GM12878 (cell line): ENCODE measurements around the gene KIRREL1. TPM values are rescaled to one million over a fixed set of nuclear protein-coding genes. Genes with fewer than 3 reads are reported as not detected.

ENCODE experiments used
- ATAC-seq: fragments of 200-7000 bp; cut with Tn5 transposase; 3 replicates; pipeline ENCODE4 v1.9.1; 2020; ENCODE audit warnings: mild to moderate bottlenecking, moderate library complexity
- BruUV-seq: library from RNA; stranded (reverse); fragments of 400-500 nt; replicated peaks from 2 replicates; lab custom pipeline; 2021; lab: Mats Ljungman, UMichigan
- CTCF ChIA-PET: fragments of 300-600 bp; sonication (Branson Sonifier 250); formaldehyde crosslinking; extraction: SDS; loops from one replicate; lab custom pipeline; 2021; ENCODE audit warnings: inconsistent platforms; lab: Yijun Ruan, JAX
- POLR2A ChIA-PET: fragments of 350-600 bp; formaldehyde crosslinking; extraction: SDS; loops from one replicate; lab custom pipeline; 2021; ENCODE audit warnings: inconsistent platforms; lab: Charles Lee
- RAD21 ChIA-PET: fragments of 300-600 bp; sonication (Branson Sonifier 250); formaldehyde crosslinking; loops from one replicate; lab custom pipeline; 2023; ENCODE audit warnings: antibody characterized with exemption; ENCODE audit not compliant: unreplicated experiment; lab: Charles Lee
- SMC1A ChIA-PET: fragments of 300-600 bp; sonication (Branson Sonifier 250); formaldehyde crosslinking; loops from one replicate; lab custom pipeline; 2023; ENCODE audit not compliant: unreplicated experiment, uncharacterized antibody; lab: Charles Lee
- DNase-seq: peaks from one replicate; pipeline ENCODE4 v3.0.0-alpha.2; 2011; ENCODE audit warnings: low read depth, low spot score
- FAIRE-seq: peaks from 3 replicates; lab custom pipeline; 2011; peaks lifted over from hg19 to GRCh38; lab: Jason Lieb, UNC
- H2AFZ ChIP-seq: 2 replicates; pipeline ENCODE4 v1.6.0; 2011; ENCODE audit warnings: low read depth, low read length, control low read depth; ENCODE audit not compliant: control insufficient read depth
- H3K27ac ChIP-seq: 2 replicates; pipeline ENCODE4 v1.5.1; 2011; ENCODE audit warnings: control low read depth; ENCODE audit not compliant: control insufficient read depth, insufficient read depth
- H3K27me3 ChIP-seq, 2 experiments: replicated peaks in 1 of 2; 2 replicates each; pipeline versions ENCODE4 v1.6.0 to v1.6.1; 2011; ENCODE audit warnings: low read length in 1 of 2; ENCODE audit not compliant: control insufficient read depth in 2 of 2, insufficient read depth in 2 of 2
- H3K36me3 ChIP-seq, 2 experiments: 2 replicates each; pipeline ENCODE4 v1.5.1; 2011; ENCODE audit warnings: low read length in 1 of 2; ENCODE audit not compliant: control insufficient read depth in 2 of 2, insufficient read depth in 2 of 2
- H3K4me1 ChIP-seq: 2 replicates; pipeline ENCODE4 v1.6.1; 2011; ENCODE audit warnings: mild to moderate bottlenecking, low read length, moderate library complexity, mixed read lengths; ENCODE audit not compliant: control insufficient read depth, insufficient read depth
- H3K4me2 ChIP-seq: 2 replicates; pipeline ENCODE4 v1.6.0; 2011; ENCODE audit warnings: control low read depth; ENCODE audit not compliant: control insufficient read depth, insufficient read depth
- H3K4me3 ChIP-seq: fragments of 200-600 bp; sonication (generic); 2 replicates; pipeline ENCODE4 v1.5.1; 2016
- H3K79me2 ChIP-seq: 2 replicates; pipeline ENCODE4 v1.6.0; 2011; ENCODE audit warnings: low read length; ENCODE audit not compliant: control insufficient read depth, insufficient read depth
- H3K9ac ChIP-seq: 2 replicates; pipeline ENCODE4 v1.8.0; 2011; ENCODE audit warnings: low read length, control low read depth, mixed read lengths; ENCODE audit not compliant: control insufficient read depth, insufficient read depth
- H3K9me3 ChIP-seq: replicated peaks from 3 replicates; pipeline ENCODE4 v1.5.1; 2011; ENCODE audit warnings: mild to moderate bottlenecking, low read length; ENCODE audit not compliant: control insufficient read depth, insufficient read depth
- H4K20me1 ChIP-seq: 2 replicates; pipeline ENCODE4 v1.6.0; 2011; ENCODE audit not compliant: control insufficient read depth, insufficient read depth
- DPF2 ChIP-seq: fragments of 450-650 bp; IDR thresholded peaks from 2 replicates; pipeline ENCODE4 v1.6.1; 2017; ENCODE audit warnings: mild to moderate bottlenecking
- ETV6 ChIP-seq, 2 experiments: fragments of 450-650 bp in 1 of 2; IDR thresholded peaks in 1 of 2; conservative IDR thresholded peaks in 1 of 2; 2 replicates each; pipeline ENCODE4 v1.6.1; 2014; ENCODE audit warnings: antibody characterized with exemption in 1 of 2, borderline replicate concordance in 1 of 2, low read depth in 1 of 2, mild to moderate bottlenecking in 1 of 2, moderate library complexity in 1 of 2
- KLF5 ChIP-seq: fragments of 450-650 bp; IDR thresholded peaks from 2 replicates; pipeline ENCODE4 v1.6.1; 2014; ENCODE audit warnings: mild to moderate bottlenecking; ENCODE audit not compliant: partially characterized antibody
- MTA2 ChIP-seq: fragments of 450-650 bp; IDR thresholded peaks from 2 replicates; pipeline ENCODE4 v1.6.1; 2016; ENCODE audit warnings: low read depth, mild to moderate bottlenecking, moderate library complexity
- RCOR1 ChIP-seq: conservative IDR thresholded peaks from 2 replicates; pipeline ENCODE4 v1.6.1; 2012; ENCODE audit warnings: low read depth, low read length, improper control_type of control experiment
- SMARCA5 ChIP-seq: fragments of 450-650 bp; IDR thresholded peaks from 2 replicates; pipeline ENCODE4 v1.6.1; 2017; ENCODE audit warnings: mild to moderate bottlenecking
- ZBED1 ChIP-seq: IDR thresholded peaks from 2 replicates; pipeline ENCODE4 v1.6.1; 2016; ENCODE audit warnings: borderline replicate concordance
- WGBS: methylation state at CpG from one replicate; pipeline ENCODE4 v1.1.6; 2016; ENCODE audit warnings: low lambda C conversion rate; ENCODE audit not compliant: insufficient replicate concordance, insufficient coverage; ENCODE audit errors: missing lambda C conversion rate; 5-methylcytosine and 5-hydroxymethylcytosine counted together
- in situ Hi-C: fragments of 300-500 bp; cut with MboI; formaldehyde crosslinking; loops from 9 replicates; pipeline ENCODE4 v1.14.3; 2018; ENCODE audit warnings: mixed read lengths
- intact Hi-C: fragments of 100-400 bp; cut with micrococcal nuclease; formaldehyde crosslinking; loops from one replicate; pipeline ENCODE4 v1.14.2; 2022; ENCODE audit not compliant: unreplicated experiment
- polyA plus RNA-seq, 11 experiments: library from polyadenylated mRNA; depleted of rRNA in 4 of 11; unstranded in 6 of 11; stranded (reverse) in 5 of 11; fragments of >200 nt; fragmentation: Nextera tagmentation in 4 of 11; fragmentation: Illumina TruSeq in 1 of 11; extraction: Ambion mirVana in 4 of 11; extraction: Trizol in 1 of 11; gene quantifications; 1 replicate in 1 of 11; 2 replicates in 10 of 11; pipeline versions ENCODE4 v1.2.1 to v1.2.3, GENCODE V29; 2011 to 2016; ENCODE audit warnings: inconsistent platforms in 2 of 11, missing spikeins in 2 of 11, low read depth in 1 of 11
- total RNA-seq, 4 experiments: library from RNA; depleted of rRNA in 3 of 4; stranded (reverse); fragments of >200 nt in 3 of 4; fragmentation: Illumina TruSeq in 1 of 4; extraction: Trizol in 1 of 4; gene quantifications; 2 replicates each; pipeline versions ENCODE4 v1.2.1 to v1.2.3, GENCODE V29; 2013 to 2021
- TF ChIP-seq, protein P1 (sequence below): IDR thresholded peaks from 2 replicates; pipeline ENCODE4 v1.6.1; 2011; ENCODE audit warnings: mild to moderate bottlenecking, low read depth, low read length, moderate library complexity; ENCODE audit not compliant: insufficient replicate concordance

KIRREL1 gene
- total and polyA plus RNA-seq, 10 of the 15 experiments (the other 5 are each of a cell fraction or from before 2014, with no cell fraction given), result 0.15 TPM; not detected in 9

DNA sequence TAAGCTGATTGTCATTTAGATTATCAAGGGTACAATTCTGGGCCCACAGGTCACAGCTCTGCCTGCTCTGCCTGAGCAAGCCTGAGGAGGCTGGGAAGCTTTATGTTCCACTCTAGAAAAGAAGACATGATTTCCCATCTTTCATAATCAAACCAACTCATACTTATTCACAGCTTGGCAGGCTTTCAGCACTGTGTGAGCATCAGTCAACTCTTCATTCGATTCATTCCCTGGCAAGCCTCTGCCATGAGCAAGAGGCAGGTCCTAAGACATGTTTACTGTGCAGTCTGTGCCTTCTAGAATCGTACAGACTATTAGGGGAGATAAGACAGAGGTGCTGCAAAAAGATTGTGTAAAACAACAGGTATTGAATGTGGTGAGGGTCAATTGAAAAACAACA lies 24.5 kb upstream of the KIRREL1 start:
- intact Hi-C loops (no loop called here), in situ Hi-C loops (no loop called here)
- no peaks in the 10 kb centered on the region for H3K4me1 ChIP-seq
- no TSS peak for BruUV-seq
- no peaks in the 10 kb centered on the region for H3K9me3 ChIP-seq
- H3K27me3 ChIP-seq, result peaks cover 3 to 11% of the 10 kb centered on the region in 2 experiments
- ATAC-seq, result no peak
- CTCF ChIA-PET, result interaction anchor here (0.6 to 5.3 kb wide), 14 partner anchors 10 to 158 kb away, joined by 3 to 22 read pairs (median 4); no protein-coding TSS in a partner anchor
- no peak for FAIRE-seq
- no peak overlapping the region for H3K4me3 ChIP-seq
- DNase-seq, result no peak
- H4K20me1 ChIP-seq, result no peaks in the 10 kb centered on the region
- SMC1A ChIA-PET, result interaction anchor here (1.1 to 1.3 kb wide), 2 partner anchors 22 to 156 kb away, joined by 3 to 6 read pairs; no protein-coding TSS in a partner anchor
- no peak for TF ChIP-seq SMARCA5
- TF ChIP-seq ETV6 (conservative IDR thresholded peaks at IDR 0.05 in 1 of 2, IDR thresholded peaks at IDR 0.05 in 1 of 2; ENCODE audit: borderline replicate concordance in 1 of 2, low read depth in 1 of 2), result no peak
- TF ChIP-seq DPF2, result no peak
- TF ChIP-seq RCOR1, result no peak
- TF ChIP-seq MTA2, result no peak
- TF ChIP-seq, protein P1, sequence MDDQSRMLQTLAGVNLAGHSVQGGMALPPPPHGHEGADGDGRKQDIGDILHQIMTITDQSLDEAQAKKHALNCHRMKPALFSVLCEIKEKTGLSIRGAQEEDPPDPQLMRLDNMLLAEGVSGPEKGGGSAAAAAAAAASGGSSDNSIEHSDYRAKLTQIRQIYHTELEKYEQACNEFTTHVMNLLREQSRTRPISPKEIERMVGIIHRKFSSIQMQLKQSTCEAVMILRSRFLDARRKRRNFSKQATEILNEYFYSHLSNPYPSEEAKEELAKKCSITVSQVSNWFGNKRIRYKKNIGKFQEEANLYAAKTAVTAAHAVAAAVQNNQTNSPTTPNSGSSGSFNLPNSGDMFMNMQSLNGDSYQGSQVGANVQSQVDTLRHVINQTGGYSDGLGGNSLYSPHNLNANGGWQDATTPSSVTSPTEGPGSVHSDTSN, result no peak
- no peak for TF ChIP-seq KLF5
- no peak for TF ChIP-seq ZBED1
- H3K36me3 ChIP-seq, result no peaks in the 10 kb centered on the region
- POLR2A ChIA-PET, result no interaction called here
- H3K4me2 ChIP-seq, result no peak overlapping the region
- H2AFZ ChIP-seq, result no peak overlapping the region
- H3K9ac ChIP-seq, result no peak overlapping the region
- RAD21 ChIA-PET, result interaction anchor here (0.9 to 1.8 kb wide), 2 partner anchors 153 to 156 kb away, joined by 4 to 10 read pairs; no protein-coding TSS in a partner anchor
- 0% methylated on average over 2 of the region's 2 CpGs for WGBS
- no peak overlapping the region for H3K27ac ChIP-seq
- H3K79me2 ChIP-seq, result no peaks in the 10 kb centered on the region
